Astrocyte (in vitro differentiated cells and primary cell): ENCODE data around the gene PLOD1. TPM values are rescaled to one million over a fixed set of nuclear protein-coding genes. Genes with fewer than 3 reads are reported as not detected.

ENCODE experiments used
- DNase-seq: peaks from one replicate; pipeline ENCODE4 v3.0.0-alpha.2; 2010; ENCODE audit warnings: low read depth
- FAIRE-seq: peaks from 2 replicates; lab custom pipeline; 2011; peaks lifted over from hg19 to GRCh38; lab: Jason Lieb, UNC
- H2AFZ ChIP-seq: 2 replicates; pipeline ENCODE4 v1.6.0; 2012; ENCODE audit warnings: low read depth, low read length, inconsistent platforms
- H3K27ac ChIP-seq: 2 replicates; pipeline ENCODE4 v1.5.1; 2011; ENCODE audit warnings: low read depth, low read length, inconsistent platforms
- H3K27me3 ChIP-seq: 2 replicates; pipeline ENCODE4 v1.6.0; 2011; ENCODE audit warnings: low read length, inconsistent platforms; ENCODE audit not compliant: insufficient read depth
- H3K36me3 ChIP-seq: 2 replicates; pipeline ENCODE4 v1.5.1; 2011; ENCODE audit warnings: low read length, inconsistent platforms; ENCODE audit not compliant: insufficient read depth
- H3K4me1 ChIP-seq: 2 replicates; pipeline ENCODE4 v1.5.1; 2011; ENCODE audit warnings: low read length, inconsistent platforms; ENCODE audit not compliant: insufficient read depth
- H3K4me2 ChIP-seq: 2 replicates; pipeline ENCODE4 v1.6.0; 2012; ENCODE audit warnings: low read length, inconsistent platforms
- H3K4me3 ChIP-seq: 2 replicates; pipeline ENCODE4 v1.5.1; 2011; ENCODE audit warnings: low read depth, mild to moderate bottlenecking, low read length, inconsistent platforms; ENCODE audit not compliant: insufficient read depth
- H3K79me2 ChIP-seq: 2 replicates; pipeline ENCODE4 v1.6.0; 2012; ENCODE audit warnings: mild to moderate bottlenecking, low read length, inconsistent platforms; ENCODE audit not compliant: insufficient read depth
- H3K9ac ChIP-seq: 2 replicates; pipeline ENCODE4 v1.6.0; 2012; ENCODE audit warnings: mild to moderate bottlenecking, low read length, inconsistent platforms
- H3K9me3 ChIP-seq: 2 replicates; pipeline ENCODE4 v1.5.1; 2012; ENCODE audit warnings: low read depth, mild to moderate bottlenecking, low read length, inconsistent platforms; ENCODE audit not compliant: insufficient read depth
- H4K20me1 ChIP-seq: 2 replicates; pipeline ENCODE4 v1.6.0; 2012; ENCODE audit warnings: low read length, inconsistent platforms; ENCODE audit not compliant: insufficient read depth
- H3K27ac Mint-ChIP-seq: one replicate; pipeline ENCODE4 v1.8.0; 2021; ENCODE audit warnings: mild to moderate bottlenecking, mixed read lengths; ENCODE audit not compliant: unreplicated experiment
- H3K27me3 Mint-ChIP-seq: one replicate; pipeline ENCODE4 v1.8.0; 2021; ENCODE audit warnings: low read depth, mixed read lengths; ENCODE audit not compliant: unreplicated experiment
- H3K36me3 Mint-ChIP-seq: one replicate; pipeline ENCODE4 v1.8.0; 2021; ENCODE audit warnings: low read depth, mixed read lengths; ENCODE audit not compliant: unreplicated experiment
- H3K4me1 Mint-ChIP-seq: one replicate; pipeline ENCODE4 v1.8.0; 2021; ENCODE audit warnings: low read depth, mixed read lengths; ENCODE audit not compliant: unreplicated experiment
- H3K4me3 Mint-ChIP-seq: one replicate; pipeline ENCODE4 v1.8.0; 2021; ENCODE audit warnings: mild to moderate bottlenecking, moderate library complexity, mixed read lengths; ENCODE audit not compliant: unreplicated experiment
- H3K9me3 Mint-ChIP-seq: one replicate; pipeline ENCODE4 v1.8.0; 2021; ENCODE audit warnings: mild to moderate bottlenecking, mixed read lengths; ENCODE audit not compliant: unreplicated experiment
- EZH2 ChIP-seq: IDR thresholded peaks from 2 replicates; pipeline ENCODE4 v1.6.1; 2012; ENCODE audit warnings: mild to moderate bottlenecking, low read length, inconsistent platforms; ENCODE audit not compliant: insufficient read depth
- total RNA-seq: library from RNA; stranded (reverse); gene quantifications from 2 replicates; pipeline ENCODE4 v1.2.1, GENCODE V29; 2021
- TF ChIP-seq, protein P1 (sequence below): IDR thresholded peaks from 2 replicates; pipeline ENCODE4 v1.5.1; 2011; ENCODE audit warnings: low read depth, mild to moderate bottlenecking, inconsistent platforms, low read length, moderate library complexity; ENCODE audit not compliant: insufficient read depth

PLOD1 gene
- total RNA-seq, 1 donor from 2014 or later: 375 TPM

DNA sequence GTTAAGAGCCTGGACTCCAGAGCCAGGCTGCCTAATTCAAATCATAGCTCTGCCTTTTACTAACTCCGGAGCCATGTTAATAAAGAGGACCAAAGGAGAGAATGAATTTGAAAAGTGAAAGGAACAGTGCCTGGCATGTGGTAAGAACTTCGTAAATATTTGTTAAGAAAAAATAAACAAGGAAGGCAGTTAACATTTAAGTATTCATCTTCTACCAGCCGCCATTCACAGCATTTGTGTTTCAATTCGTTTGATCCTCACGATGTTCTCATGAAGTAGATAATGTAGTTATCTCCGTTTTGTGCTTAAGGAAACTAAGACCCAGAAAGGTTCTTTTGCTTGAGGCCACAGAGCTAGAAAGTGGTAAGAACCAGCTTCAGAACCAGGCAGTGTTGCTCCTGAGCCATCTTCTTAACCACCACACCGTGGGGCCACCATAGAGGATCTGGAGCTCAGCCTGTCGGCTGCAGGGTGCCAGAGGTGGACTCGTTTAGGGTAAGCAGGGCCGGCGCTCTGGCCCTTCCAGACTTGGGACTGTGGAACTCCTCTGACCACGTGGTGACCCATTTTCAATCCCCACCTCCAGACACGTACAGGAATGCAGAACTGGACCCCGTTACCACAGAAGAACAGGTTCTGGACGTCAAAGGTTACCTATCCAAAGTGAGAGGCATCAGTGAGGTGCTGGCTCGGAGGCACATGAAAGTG is 57.6 kb downstream of the PLOD1 start:
- Histone ChIP-seq H3K4me3 (no peak overlapping the region), H3K4me1 (peaks cover 5% of the 10 kb centered on the region), H4K20me1 (peaks cover 40% of the 10 kb centered on the region), H3K36me3 (peaks cover 27% of the 10 kb centered on the region), H3K27ac (no peak overlapping the region), H3K9ac (no peak overlapping the region), H3K79me2 (peaks cover 39% of the 10 kb centered on the region), H2AFZ (no peak overlapping the region), H3K4me2 (no peak overlapping the region), H3K9me3 (no peaks in the 10 kb centered on the region), H3K27me3 (no peaks in the 10 kb centered on the region)
- peaks cover 14% of the 10 kb centered on the region for H3K4me1 Mint-ChIP-seq
- peaks cover 3% of the 10 kb centered on the region for H3K9me3 Mint-ChIP-seq
- FAIRE-seq: no peak
- no peak for DNase-seq
- no peak overlapping the region for H3K4me3 Mint-ChIP-seq
- peaks cover 15% of the 10 kb centered on the region for H3K36me3 Mint-ChIP-seq
- TF ChIP-seq EZH2: no peak
- TF ChIP-seq, protein P1, sequence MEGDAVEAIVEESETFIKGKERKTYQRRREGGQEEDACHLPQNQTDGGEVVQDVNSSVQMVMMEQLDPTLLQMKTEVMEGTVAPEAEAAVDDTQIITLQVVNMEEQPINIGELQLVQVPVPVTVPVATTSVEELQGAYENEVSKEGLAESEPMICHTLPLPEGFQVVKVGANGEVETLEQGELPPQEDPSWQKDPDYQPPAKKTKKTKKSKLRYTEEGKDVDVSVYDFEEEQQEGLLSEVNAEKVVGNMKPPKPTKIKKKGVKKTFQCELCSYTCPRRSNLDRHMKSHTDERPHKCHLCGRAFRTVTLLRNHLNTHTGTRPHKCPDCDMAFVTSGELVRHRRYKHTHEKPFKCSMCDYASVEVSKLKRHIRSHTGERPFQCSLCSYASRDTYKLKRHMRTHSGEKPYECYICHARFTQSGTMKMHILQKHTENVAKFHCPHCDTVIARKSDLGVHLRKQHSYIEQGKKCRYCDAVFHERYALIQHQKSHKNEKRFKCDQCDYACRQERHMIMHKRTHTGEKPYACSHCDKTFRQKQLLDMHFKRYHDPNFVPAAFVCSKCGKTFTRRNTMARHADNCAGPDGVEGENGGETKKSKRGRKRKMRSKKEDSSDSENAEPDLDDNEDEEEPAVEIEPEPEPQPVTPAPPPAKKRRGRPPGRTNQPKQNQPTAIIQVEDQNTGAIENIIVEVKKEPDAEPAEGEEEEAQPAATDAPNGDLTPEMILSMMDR: no peak
- no peaks in the 10 kb centered on the region for H3K27me3 Mint-ChIP-seq
- H3K27ac Mint-ChIP-seq: no peak overlapping the region

DNA sequence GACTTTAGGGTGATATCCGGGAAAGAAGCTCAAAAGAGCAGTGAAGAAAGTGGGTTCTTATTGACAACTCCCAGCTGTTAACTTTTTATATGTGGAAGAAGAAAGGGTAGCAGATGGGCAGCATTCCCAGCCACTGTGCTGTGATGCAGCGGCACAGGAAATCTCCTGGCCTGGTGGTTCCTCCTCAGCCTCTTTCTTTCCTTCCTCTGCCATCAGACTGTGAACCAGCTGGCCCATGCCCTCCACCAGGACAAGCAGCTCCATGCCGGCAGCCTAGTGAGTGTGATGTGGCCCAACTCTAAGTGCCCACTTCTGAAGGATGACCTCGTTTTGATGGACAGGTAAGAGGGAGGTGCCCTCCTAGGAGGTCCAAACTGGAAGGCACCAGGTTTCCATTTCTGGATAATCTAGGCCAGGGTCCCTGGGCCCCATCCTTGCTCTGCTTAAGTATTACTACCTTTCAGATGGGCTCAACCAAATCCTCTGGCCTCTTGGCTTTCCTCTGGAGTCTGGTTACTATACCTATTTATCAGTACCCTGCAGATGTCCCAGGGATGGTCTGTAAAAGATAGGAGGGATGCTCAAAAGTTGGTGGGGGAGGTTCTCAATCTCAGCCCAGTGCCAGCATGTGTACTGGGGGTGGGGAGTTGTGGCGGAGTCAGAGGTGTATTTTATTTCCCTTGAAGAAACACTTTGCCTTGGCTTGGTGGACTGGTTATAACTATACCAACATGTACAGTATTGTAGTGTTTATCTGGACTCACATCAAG is 62.7 kb downstream of the PLOD1 start:
- peaks cover 30% of the 10 kb centered on the region for H3K36me3 Mint-ChIP-seq

More for the DNA sequence above, 62.7 kb downstream of the PLOD1 start:
- no peak overlapping the region for H2AFZ ChIP-seq
- no peaks in the 10 kb centered on the region for H3K9me3 ChIP-seq
- peaks cover 33% of the 10 kb centered on the region for H3K36me3 ChIP-seq
- no peak overlapping the region for H3K4me3 Mint-ChIP-seq
- no peaks in the 10 kb centered on the region for H3K27me3 Mint-ChIP-seq
- H3K4me1 ChIP-seq: peaks cover 9% of the 10 kb centered on the region
- no peaks in the 10 kb centered on the region for H3K79me2 ChIP-seq
- no peak overlapping the region for H3K4me2 ChIP-seq
- peaks cover 14% of the 10 kb centered on the region for H4K20me1 ChIP-seq
- no peak for DNase-seq
- H3K9me3 Mint-ChIP-seq: peaks cover 3% of the 10 kb centered on the region
- TF ChIP-seq EZH2: no peak
- TF ChIP-seq, protein P1: no peak
- no peak overlapping the region for H3K9ac ChIP-seq
- H3K27me3 ChIP-seq: no peaks in the 10 kb centered on the region
- no peak overlapping the region for H3K27ac ChIP-seq
- FAIRE-seq: no peak
- no peak overlapping the region for H3K27ac Mint-ChIP-seq
- H3K4me3 ChIP-seq: no peak overlapping the region
- peaks cover 3% of the 10 kb centered on the region for H3K4me1 Mint-ChIP-seq
